HCT116 (cell line): ENCODE measurements around the gene DGKB.
A peak's percentile ranks its signal among the peaks of the same experiment; 100 is the strongest.

Experiments used
- CTCF ChIP-seq, 3 experiments: fragments of 200-600 bp in 1 of 3; sonication (generic) in 1 of 3; IDR thresholded peaks in 2 of 3; conservative IDR thresholded peaks in 1 of 3; 2 replicates each; pipeline ENCODE4 v1.5.1; 2012 to 2017; ENCODE audit warnings: low read depth in 2 of 3, low read length in 2 of 3, antibody characterized with exemption in 1 of 3, borderline replicate concordance in 1 of 3, control low read depth in 1 of 3, mild to moderate bottlenecking in 1 of 3, mixed read lengths in 1 of 3, mixed run types in 1 of 3, moderate library complexity in 1 of 3; ENCODE audit not compliant: insufficient read depth in 1 of 3
- JUND ChIP-seq: IDR thresholded peaks from 2 replicates; pipeline ENCODE4 v1.6.1; 2012
- POLR2A ChIP-seq: IDR thresholded peaks from 2 replicates; pipeline ENCODE4 v1.7.0; 2011; ENCODE audit warnings: borderline replicate concordance; ENCODE audit not compliant: insufficient read depth, insufficient read length; ENCODE audit errors: extremely low read depth
- RAD21 ChIP-seq: IDR thresholded peaks from 2 replicates; pipeline ENCODE4 v1.6.1; 2012; ENCODE audit warnings: low read depth, mild to moderate bottlenecking

- TF ChIP-seq CTCF (IDR thresholded peaks at IDR 0.05 in 2 of 3, conservative IDR thresholded peaks at IDR 0.05 in 1 of 3; ENCODE audit: borderline replicate concordance in 1 of 3, insufficient read depth in 1 of 3, low read depth in 2 of 3, low read length in 2 of 3): peak in 2 of 3 experiments; percentile 14 to 49; a peak in 3 of 6 replicates
- no peak for TF ChIP-seq POLR2A
- TF ChIP-seq RAD21: no peak
- TF ChIP-seq JUND: no peak
These were observed 597.2 kb downstream of the DGKB start for GRCh38 chr7:14305233-14305866.
